Osteoblast (primary cell): ENCODE results near the gene UNC13A. TPM values are rescaled to one million over a fixed set of nuclear protein-coding genes. Genes with fewer than 3 reads are reported as not detected.

ENCODE experiments used
- DNase-seq: peaks from one replicate; pipeline ENCODE4 v3.0.0; 2011; ENCODE audit warnings: low spot score, mixed read lengths; ENCODE audit not compliant: insufficient read length; ENCODE audit errors: missing footprints
- H2AFZ ChIP-seq: 2 replicates; pipeline ENCODE4 v1.6.0; 2011; ENCODE audit warnings: mild to moderate bottlenecking, low read length
- H3K27ac ChIP-seq: 2 replicates; pipeline ENCODE4 v1.5.1; 2011; ENCODE audit warnings: mild to moderate bottlenecking, low read depth, low read length, moderate library complexity
- H3K27me3 ChIP-seq: 2 replicates; pipeline ENCODE4 v1.6.0; 2012; ENCODE audit warnings: mild to moderate bottlenecking, control low read depth, inconsistent platforms, low read length, moderate library complexity; ENCODE audit not compliant: insufficient read depth
- H3K36me3 ChIP-seq: 2 replicates; pipeline ENCODE4 v1.5.1; 2011; ENCODE audit warnings: mild to moderate bottlenecking, low read length, control low read depth, moderate library complexity; ENCODE audit not compliant: insufficient read depth
- H3K4me1 ChIP-seq: 2 replicates; pipeline ENCODE4 v1.5.1; 2011; ENCODE audit warnings: mild to moderate bottlenecking, low read length, control low read depth, moderate library complexity; ENCODE audit not compliant: insufficient read depth
- H3K4me2 ChIP-seq: 2 replicates; pipeline ENCODE4 v1.6.0; 2011; ENCODE audit warnings: mild to moderate bottlenecking, low read length; ENCODE audit not compliant: insufficient read depth
- H3K4me3 ChIP-seq: fragments of 200-600 bp; sonication (generic); 3 replicates; pipeline ENCODE4 v1.5.1; 2012; ENCODE audit warnings: mild to moderate bottlenecking, low read length, inconsistent platforms; ENCODE audit not compliant: insufficient read depth
- H3K79me2 ChIP-seq: 2 replicates; pipeline ENCODE4 v1.6.0; 2012; ENCODE audit warnings: mild to moderate bottlenecking, low read length, control low read depth, inconsistent platforms; ENCODE audit not compliant: insufficient read depth
- H3K9me3 ChIP-seq: 2 replicates; pipeline ENCODE4 v1.5.1; 2011; ENCODE audit warnings: low read depth, low read length, control low read depth
- H4K20me1 ChIP-seq: 2 replicates; pipeline ENCODE4 v1.6.0; 2012; ENCODE audit warnings: mild to moderate bottlenecking, low read length, control low read depth; ENCODE audit not compliant: insufficient read depth
- total RNA-seq: library from RNA; depleted of rRNA; stranded (reverse); fragments of >200 nt; gene quantifications from 2 replicates; pipeline ENCODE4 v1.2.3, GENCODE V29; 2012
- TF ChIP-seq, protein P1 (sequence below): IDR thresholded peaks from 2 replicates; pipeline ENCODE4 v1.5.1; 2011; ENCODE audit warnings: mild to moderate bottlenecking, low read depth, low read length, moderate library complexity; ENCODE audit errors: extremely low read depth

UNC13A gene
- total RNA-seq, 1 donor: under 0.01 TPM

GRCh38 chr19:17567940-17568339 lies 120.2 kb downstream of the UNC13A start:
- no peak overlapping the region for H3K4me3 ChIP-seq
- TF ChIP-seq, protein P1, sequence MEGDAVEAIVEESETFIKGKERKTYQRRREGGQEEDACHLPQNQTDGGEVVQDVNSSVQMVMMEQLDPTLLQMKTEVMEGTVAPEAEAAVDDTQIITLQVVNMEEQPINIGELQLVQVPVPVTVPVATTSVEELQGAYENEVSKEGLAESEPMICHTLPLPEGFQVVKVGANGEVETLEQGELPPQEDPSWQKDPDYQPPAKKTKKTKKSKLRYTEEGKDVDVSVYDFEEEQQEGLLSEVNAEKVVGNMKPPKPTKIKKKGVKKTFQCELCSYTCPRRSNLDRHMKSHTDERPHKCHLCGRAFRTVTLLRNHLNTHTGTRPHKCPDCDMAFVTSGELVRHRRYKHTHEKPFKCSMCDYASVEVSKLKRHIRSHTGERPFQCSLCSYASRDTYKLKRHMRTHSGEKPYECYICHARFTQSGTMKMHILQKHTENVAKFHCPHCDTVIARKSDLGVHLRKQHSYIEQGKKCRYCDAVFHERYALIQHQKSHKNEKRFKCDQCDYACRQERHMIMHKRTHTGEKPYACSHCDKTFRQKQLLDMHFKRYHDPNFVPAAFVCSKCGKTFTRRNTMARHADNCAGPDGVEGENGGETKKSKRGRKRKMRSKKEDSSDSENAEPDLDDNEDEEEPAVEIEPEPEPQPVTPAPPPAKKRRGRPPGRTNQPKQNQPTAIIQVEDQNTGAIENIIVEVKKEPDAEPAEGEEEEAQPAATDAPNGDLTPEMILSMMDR: no peak
- no peaks in the 10 kb centered on the region for H3K27me3 ChIP-seq
- no peak for DNase-seq
- H3K4me2 ChIP-seq: no peak overlapping the region
- peaks cover 79% of the 10 kb centered on the region for H3K36me3 ChIP-seq
- H4K20me1 ChIP-seq: peaks cover 7% of the 10 kb centered on the region
- no peak overlapping the region for H2AFZ ChIP-seq
- no peaks in the 10 kb centered on the region for H3K4me1 ChIP-seq
- no peaks in the 10 kb centered on the region for H3K9me3 ChIP-seq
- peaks cover 20% of the 10 kb centered on the region for H3K79me2 ChIP-seq
- H3K27ac ChIP-seq: no peak overlapping the region

DNA sequence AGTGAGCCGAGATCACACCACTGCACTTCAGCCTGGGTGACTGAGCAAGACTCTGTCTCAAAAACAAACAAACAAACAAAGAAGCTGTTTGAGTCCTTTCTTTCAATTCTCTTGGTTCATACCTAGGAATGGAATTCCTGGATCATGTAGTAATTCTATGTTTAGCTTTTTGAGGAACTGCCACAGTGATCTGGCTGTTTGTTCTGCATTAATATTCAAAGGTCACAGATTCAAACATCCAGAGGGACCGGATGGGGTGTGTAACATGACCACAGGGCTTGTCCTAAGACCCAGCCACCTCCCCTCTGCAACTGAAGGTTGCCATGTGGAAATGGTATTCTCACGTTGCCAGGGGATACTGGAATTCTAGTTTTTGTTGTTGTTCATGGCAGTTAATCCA lies 122.5 kb downstream of the UNC13A start:
- Histone ChIP-seq H3K79me2 (peaks cover 37% of the 10 kb centered on the region), H3K27me3 (no peaks in the 10 kb centered on the region), H4K20me1 (no peaks in the 10 kb centered on the region), H2AFZ (no peak overlapping the region), H3K27ac (no peak overlapping the region), H3K4me3 (no peak overlapping the region), H3K9me3 (no peaks in the 10 kb centered on the region), H3K36me3 (peaks cover 78% of the 10 kb centered on the region), H3K4me1 (peaks cover under 1% of the 10 kb centered on the region), H3K4me2 (no peak overlapping the region)
- TF ChIP-seq, protein P1: no peak
- peak; percentile 64 for DNase-seq

DNA sequence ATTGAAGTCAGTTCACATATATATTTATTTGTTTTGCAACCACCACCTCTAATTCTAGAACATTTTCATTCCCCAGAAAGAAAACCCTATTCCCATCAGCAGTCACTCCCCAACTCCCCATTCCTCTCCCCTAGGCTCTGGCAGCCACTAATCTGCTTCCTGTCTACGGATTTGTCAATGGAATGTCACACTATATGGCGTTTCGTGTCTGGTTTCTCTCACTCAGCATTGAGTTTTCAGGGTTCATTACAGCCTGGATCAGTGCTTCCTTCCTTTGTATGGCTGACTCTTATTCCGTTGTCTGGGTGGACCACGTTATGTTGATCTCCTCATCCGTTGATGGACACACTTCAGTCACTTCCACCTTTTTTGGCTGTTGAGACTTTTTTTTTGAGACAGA lies 123.4 kb downstream of the UNC13A start:
- Histone ChIP-seq H3K27me3 (no peaks in the 10 kb centered on the region), H3K36me3 (peaks cover 72% of the 10 kb centered on the region)

GRCh38 chr19:17562561-17562960 lies 125.6 kb downstream of the UNC13A start:
- Histone ChIP-seq H3K79me2 (peaks cover 47% of the 10 kb centered on the region), H4K20me1 (no peaks in the 10 kb centered on the region), H2AFZ (no peak overlapping the region), H3K4me1 (peaks cover 17% of the 10 kb centered on the region), H3K4me3 (no peak overlapping the region), H3K9me3 (no peaks in the 10 kb centered on the region), H3K27me3 (no peaks in the 10 kb centered on the region), H3K36me3 (peaks cover 66% of the 10 kb centered on the region), H3K4me2 (no peak overlapping the region), H3K27ac (no peak overlapping the region)
- no peak for DNase-seq
- TF ChIP-seq, protein P1: no peak

More for the DNA sequence above, 123.4 kb downstream of the UNC13A start:
- Histone ChIP-seq H2AFZ (no peak overlapping the region), H3K9me3 (no peaks in the 10 kb centered on the region), H3K4me2 (no peak overlapping the region), H3K79me2 (peaks cover 37% of the 10 kb centered on the region), H3K4me1 (peaks cover 9% of the 10 kb centered on the region), H3K27ac (no peak overlapping the region), H4K20me1 (no peaks in the 10 kb centered on the region), H3K4me3 (no peak overlapping the region)
- TF ChIP-seq, protein P1: no peak
- DNase-seq: no peak
